ENCODE data around the gene SLC39A7. TPM values are rescaled to one million over a fixed set of nuclear protein-coding genes. Genes with fewer than 3 reads are reported as not detected.
A peak's percentile ranks its signal among the peaks of the same experiment; 100 is the strongest.

The SLC39A7 gene, protein sequence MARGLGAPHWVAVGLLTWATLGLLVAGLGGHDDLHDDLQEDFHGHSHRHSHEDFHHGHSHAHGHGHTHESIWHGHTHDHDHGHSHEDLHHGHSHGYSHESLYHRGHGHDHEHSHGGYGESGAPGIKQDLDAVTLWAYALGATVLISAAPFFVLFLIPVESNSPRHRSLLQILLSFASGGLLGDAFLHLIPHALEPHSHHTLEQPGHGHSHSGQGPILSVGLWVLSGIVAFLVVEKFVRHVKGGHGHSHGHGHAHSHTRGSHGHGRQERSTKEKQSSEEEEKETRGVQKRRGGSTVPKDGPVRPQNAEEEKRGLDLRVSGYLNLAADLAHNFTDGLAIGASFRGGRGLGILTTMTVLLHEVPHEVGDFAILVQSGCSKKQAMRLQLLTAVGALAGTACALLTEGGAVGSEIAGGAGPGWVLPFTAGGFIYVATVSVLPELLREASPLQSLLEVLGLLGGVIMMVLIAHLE
- 37.8 and 44.8 TPM in 2 replicates for total RNA-seq (2014; rRNA removed; shearing (Covaris generic))
- polyA plus RNA-seq (2014; cell fraction: nucleus; rRNA removed), result 61.0 and 64.8 TPM in 2 replicates

- DNase-seq (ENCODE audit: extremely low read depth, low read depth), result peak; percentile 98
Observed at GRCh38 chr6:33200219-33201146, at the start of gene SLC39A7, which contains the start of gene RXRB. Gene SLC39A7 (plus strand): TSS chr6:33200867. CDS start chr6:33201246, 379 bp downstream. Gene RXRB (minus strand): TSS chr6:33200665. CDS start chr6:33200476, 189 bp downstream.

DNA sequence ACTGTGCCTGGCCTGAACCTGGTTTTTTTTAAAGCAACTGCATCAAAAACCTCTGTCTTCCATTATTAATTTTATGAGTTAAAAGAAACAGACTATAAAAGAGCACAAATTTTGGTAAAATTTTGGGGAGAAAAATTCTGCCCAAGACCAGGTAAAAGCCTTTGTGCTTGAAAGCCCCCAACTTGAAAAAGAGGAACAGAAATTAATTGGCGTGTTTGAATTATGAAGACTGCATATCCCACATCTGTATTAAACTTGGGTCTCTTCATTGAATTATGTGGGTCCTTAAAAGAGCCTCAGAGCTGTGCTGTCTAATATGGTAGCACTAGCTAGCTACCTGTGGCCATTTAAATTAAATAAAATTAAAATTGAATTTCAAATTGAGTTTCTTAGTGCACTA, 49.6 kb upstream of the SLC39A7 start:
- no peak for DNase-seq (ENCODE audit: extremely low read depth, low read depth)

DNA sequence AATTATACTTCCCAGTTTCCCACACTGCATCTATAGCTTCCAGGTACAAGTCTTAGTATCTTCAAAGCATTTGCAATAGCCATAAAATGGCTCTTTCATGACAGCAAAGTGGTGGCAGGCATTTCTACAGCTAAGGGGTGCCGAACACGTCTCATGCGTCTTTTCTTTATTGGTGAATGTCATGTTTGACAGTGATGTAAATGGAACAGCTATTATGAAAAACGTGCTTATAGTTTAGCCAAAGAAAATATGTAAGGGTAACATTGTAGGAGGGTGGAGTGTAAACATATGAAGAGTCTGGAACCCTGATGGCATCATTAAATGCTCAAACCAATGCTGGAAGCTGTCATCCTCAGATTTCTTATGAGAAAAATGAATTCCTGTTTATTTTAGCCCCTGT, 46.3 kb upstream of the SLC39A7 start:
- DNase-seq (ENCODE audit: extremely low read depth, low read depth), result no peak

DNA sequence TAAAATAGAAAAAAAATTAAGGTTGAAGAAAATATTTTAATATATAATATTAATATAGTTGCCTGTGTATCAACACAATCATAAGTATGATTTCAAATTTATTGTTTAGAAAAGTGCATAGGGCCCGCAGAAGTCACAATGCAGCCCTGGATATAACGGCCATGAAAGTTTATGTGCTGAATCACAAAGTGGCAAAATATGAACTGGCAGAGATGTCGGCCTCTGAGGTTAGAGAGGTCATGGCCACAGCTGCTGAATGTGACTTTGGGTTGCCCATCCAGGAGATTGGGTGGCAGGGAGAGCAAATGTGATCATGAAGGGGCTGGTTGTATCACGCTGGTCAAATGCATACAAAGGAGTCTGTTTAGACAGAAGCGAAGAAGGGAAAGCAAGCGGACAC, 44.1 kb upstream of the SLC39A7 start:
- DNase-seq (ENCODE audit: extremely low read depth, low read depth), result no peak

GRCh38 chr6:33156964-33157363, 43.7 kb upstream of the SLC39A7 start:
- DNase-seq (ENCODE audit: extremely low read depth, low read depth), result no peak

DNA sequence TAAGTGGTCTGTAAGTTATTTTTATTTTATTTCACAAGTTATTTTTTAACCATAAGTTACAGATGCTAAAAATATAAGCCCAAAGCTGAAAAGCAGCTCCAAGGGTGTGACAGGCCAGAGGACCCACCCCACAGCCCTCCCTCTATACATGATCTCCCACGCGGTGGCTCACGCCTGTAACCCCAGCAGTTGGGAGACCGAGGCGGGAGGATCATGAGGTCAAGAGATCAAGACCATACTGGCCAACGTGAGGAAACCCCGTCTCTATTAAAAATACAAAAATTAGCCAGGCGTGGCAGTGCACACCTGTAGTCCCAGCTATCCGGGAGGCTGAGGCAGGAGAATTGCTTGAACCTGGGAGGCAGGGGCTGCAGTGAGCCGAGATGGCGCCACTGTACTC, 40.6 kb upstream of the SLC39A7 start:
- DNase-seq (ENCODE audit: extremely low read depth, low read depth), result no peak

GRCh38 chr6:33160728-33161344, 39.8 kb upstream of the SLC39A7 start:
- no peak for DNase-seq (ENCODE audit: extremely low read depth, low read depth)

GRCh38 chr6:33161354-33162331, 39.0 kb upstream of the SLC39A7 start:
- DNase-seq (ENCODE audit: extremely low read depth, low read depth), result peak; percentile 44

DNA sequence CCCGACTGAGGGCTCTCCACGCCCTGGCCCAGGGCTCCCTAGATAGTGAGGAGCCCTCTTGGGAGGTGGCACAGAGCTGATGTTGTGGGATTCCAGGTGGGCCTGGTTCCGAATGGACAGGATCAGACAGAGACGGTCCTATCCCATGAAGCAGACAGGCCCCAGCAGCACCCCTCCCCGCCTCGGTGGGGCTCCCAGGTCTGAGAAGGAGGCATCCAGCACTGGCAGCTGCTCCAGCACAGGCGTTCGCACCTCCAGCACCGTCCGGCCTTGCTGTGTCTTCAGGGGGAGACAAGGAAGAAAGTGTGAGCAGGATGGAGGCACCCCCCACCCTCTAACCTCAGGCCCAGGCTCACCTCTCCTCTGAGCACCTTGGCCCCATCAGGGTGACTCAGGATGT, 37.1 kb upstream of the SLC39A7 start:
- DNase-seq (ENCODE audit: extremely low read depth, low read depth), result no peak

DNA sequence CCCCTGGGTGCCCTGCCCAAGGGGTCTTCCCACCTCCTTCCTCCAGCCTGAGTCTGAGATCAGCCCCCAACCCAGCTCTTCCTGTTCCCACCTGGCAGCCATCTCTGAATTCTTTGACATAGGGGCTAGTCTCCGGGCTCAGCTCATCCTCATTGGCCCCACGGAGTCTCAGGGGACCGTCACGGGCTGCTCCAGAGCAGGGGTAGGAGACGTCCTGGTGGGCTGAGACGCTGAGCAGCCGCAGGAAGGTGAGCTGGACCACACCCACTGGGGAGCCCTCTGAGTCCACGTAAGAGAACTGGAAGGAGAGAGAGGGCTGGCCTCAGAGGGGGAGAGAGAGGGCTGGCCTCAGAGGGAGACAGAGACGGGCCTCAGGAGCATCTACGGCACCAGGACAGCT, 36.5 kb upstream of the SLC39A7 start:
- no peak for DNase-seq (ENCODE audit: extremely low read depth, low read depth)

DNA sequence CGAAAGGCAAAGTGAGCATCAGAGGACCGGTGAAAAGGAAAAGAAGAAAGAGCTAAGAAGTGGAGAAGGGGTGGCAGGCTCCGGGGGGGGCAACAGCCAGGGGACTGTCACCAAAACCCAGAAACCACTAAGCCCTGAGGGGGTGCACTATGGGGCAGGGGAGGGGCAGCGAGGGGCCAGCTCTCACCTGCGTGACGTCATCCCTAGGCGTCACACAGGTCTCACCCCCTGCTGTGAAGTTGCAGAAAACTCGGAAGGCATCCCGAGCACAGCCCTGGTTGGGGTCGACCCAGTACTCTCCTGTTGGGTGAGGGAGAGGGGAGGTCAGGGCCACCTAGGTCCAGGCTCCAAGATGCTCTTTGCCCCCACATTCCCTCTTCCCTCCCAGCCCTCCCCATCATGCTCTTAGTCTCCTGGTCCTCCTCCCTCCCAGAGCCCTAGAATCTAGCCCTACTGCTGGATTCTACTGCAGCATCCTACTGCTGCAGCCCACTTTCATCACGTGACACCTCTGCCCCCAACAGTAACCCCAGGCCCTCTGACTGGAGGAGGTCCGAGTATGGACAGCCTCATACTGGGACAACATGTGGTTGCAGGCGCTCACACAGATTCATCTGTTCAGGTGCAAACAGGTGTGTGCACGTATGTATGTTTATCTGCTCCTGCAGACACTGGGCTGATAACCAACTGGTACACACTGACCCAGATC, 35.8 kb upstream of the SLC39A7 start:
- DNase-seq (ENCODE audit: extremely low read depth, low read depth), result no peak

- no peak for DNase-seq (ENCODE audit: extremely low read depth, low read depth)
Observed at GRCh38 chr6:33165581-33166258, 34.9 kb upstream of the SLC39A7 start.

DNA sequence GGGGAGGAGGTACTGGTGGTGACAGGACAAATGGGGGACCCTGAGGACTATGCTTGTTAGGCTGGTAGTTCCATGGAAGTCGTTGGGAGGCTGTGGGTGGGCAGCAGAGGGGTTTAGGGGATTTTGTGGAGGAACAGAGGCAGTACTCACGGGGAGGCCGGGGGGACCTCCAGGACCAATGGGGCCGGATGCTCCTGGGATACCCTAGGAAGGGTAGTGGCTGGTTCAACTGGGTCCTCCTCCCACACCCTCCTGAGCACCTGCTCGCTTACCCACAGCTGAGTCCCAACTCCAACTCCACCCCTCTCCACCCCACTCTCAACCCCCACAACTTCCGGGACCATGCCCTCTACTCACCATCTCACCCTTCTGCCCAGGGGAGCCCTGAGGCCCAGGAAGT, 34.3 kb upstream of the SLC39A7 start:
- DNase-seq (ENCODE audit: extremely low read depth, low read depth), result no peak

DNA sequence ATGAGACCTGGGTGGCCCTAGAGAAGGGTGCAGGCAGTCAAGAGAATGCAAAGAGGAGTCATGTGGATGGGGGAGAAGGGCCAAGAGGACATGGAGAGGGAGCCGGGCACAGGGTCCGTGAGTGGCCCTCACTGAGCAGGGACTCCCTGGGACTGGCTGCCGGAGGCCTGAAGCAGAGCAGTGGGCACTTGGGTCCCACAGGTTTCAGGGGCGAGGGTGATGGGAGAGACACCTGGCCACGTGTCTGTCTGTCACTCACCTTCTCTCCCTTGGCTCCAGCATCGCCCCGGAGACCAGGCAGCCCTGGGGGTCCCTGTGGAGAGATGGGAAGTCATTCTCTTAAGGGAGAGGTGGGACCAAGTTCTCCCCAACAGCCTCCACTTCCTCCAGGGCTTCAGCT, 33.9 kb upstream of the SLC39A7 start:
- DNase-seq (ENCODE audit: extremely low read depth, low read depth), result no peak

DNA sequence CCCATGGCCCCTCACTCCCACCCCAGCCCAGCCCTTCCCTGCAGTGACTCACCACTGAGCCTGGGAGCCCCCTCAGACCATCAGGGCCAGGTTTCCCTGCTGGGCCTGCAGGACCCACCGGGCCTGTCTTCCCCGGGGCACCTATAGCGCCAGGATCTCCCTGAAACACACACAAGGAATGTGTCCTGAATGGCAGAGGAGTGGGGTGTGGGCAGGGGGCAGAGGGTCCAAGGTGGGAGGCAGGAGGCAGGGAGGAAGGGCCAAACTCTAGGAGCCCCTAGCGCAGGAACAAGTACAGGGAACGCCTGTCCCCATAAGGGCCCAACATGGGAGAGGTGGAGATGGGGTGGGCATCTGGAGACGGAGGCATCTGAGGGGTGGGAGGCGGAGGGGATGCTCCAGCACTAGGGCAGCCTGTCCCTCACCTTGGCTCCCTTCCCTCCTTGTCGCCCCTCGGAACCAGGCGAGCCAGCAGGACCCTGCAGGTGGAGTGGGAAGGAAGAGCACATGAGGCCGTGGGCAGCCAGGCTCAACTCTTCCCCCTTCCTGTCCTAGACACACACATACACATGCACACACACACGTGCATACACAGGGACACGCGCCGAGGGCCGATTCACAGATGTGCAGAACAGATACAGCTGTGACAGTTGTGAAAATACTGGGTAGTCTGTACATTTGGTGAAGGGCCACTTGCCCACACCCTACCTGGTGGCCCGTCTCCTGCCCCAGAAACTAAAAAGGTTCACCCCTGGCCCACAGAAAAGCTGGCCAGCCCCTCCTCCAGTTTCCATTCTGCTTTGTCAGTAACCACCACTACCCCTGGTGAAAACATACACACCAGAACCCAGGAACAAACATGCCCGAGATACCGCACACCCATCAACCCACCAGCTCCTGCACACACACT, 33.0 kb upstream of the SLC39A7 start:
- DNase-seq (ENCODE audit: extremely low read depth, low read depth), result no peak

DNA sequence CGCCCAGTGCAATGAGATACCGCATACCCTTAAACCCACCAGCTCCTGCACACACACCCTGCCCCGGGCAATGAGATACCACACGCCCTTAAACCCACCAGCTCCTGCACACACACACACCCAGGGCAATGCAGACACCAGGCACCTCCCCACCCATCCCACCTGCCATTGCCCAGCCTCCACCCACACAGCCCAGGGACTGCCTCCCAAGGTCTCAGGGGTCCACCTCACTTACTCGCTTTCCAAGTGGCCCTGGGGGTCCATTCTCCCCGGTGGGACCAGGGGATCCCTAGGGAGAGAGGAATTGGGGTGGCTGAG, 32.4 kb upstream of the SLC39A7 start:
- DNase-seq (ENCODE audit: extremely low read depth, low read depth), result no peak

GRCh38 chr6:33168639-33169038, 32.0 kb upstream of the SLC39A7 start:
- no peak for DNase-seq (ENCODE audit: extremely low read depth, low read depth)
